Ramos (cell line): ENCODE results near the gene GRHL3.

Experiments used
- in situ Hi-C: fragments of 300-500 bp; cut with MboI; formaldehyde crosslinking; loops from one replicate; pipeline ENCODE4 v1.14.3; 2022; ENCODE audit warnings: low sequenced_read_pairs; ENCODE audit not compliant: unreplicated experiment

GRHL3 gene

GRCh38 chr1:24292887-24293286 lies 26.3 kb upstream of the GRHL3 start:
- in situ Hi-C loops, result no loop called here

GRCh38 chr1:24293392-24294227 lies 25.5 kb upstream of the GRHL3 start:
- in situ Hi-C loops, result no loop called here

GRCh38 chr1:24294228-24294672 lies 24.9 kb upstream of the GRHL3 start:
- in situ Hi-C loops, result no loop called here

GRCh38 chr1:24294716-24295371 lies 24.3 kb upstream of the GRHL3 start:
- in situ Hi-C loops, result no loop called here

DNA sequence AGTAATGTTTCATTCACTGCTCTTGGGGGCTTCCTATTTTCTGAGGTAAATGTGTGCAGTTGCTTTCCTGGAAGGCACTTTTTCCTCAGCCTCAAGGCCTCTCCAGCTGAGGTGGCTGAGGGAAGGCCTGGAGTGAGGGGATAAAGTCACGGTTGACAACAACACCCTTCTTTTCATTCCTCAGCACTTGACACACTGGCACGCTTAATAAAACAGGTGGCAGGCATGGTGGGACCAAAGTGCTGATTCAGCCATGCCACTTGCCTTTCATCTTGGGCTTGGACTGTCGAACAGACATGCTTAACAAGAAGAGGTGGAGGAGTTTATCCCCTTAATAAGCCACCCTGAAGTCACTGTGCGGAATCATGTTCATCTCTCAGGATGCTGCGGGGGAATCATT lies 23.6 kb upstream of the GRHL3 start:
- in situ Hi-C loops, result no loop called here

DNA sequence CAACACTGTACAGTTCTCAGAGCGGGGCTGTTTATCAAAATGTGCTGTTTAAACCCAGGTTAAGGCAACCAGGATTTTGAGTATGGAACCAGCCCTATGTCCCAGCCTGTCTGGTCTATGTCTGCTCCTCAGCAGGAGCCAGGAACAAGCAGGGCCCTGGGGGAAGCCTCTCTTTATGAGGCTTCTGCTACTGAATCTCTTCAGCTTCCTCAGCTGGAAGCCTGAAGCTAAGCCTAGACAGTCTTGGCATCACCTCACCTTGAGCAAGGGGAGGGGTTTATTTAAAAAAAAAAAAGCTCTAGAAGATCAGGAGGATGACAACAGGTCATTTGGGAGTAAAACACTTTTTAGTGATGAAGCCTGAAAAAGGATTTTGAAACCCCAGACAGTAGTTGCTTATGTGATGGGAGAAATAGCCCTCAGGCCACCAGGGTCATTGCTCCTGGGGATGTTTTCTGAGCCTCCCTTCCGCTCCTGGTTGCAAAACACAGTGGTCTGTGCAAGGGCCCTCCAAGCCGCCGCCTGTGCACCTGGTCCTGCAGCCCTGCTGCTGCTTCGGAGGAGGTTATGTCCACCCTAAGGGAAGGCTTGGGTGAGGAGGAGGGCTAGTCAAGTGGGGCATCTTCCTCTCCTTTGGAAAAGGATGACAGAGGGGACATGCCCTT lies 21.8 kb upstream of the GRHL3 start:
- in situ Hi-C loops, result no loop called here

DNA sequence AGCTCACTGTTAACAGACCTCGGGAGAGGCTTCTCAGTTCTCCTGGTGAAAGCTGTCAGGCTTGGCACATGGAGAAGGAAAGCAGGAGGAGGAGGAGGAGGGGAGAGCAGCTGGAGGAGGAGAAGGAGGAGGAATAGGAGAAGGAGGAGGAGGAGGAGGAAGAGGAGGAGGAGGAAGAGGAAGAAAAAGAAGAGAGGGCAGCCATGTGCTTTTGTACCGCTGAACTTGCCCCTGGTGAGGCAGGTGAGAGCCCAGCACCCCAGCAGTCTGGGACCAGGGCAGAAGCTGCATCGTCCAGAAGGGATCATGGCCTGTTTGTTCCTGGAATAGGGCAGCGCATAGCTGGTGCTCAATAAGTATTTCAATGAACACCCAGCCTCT lies 21.3 kb upstream of the GRHL3 start:
- in situ Hi-C loops, result no loop called here

- in situ Hi-C loops, result no loop called here
These were observed 20.6 kb upstream of the GRHL3 start for GRCh38 chr1:24298606-24299005.

DNA sequence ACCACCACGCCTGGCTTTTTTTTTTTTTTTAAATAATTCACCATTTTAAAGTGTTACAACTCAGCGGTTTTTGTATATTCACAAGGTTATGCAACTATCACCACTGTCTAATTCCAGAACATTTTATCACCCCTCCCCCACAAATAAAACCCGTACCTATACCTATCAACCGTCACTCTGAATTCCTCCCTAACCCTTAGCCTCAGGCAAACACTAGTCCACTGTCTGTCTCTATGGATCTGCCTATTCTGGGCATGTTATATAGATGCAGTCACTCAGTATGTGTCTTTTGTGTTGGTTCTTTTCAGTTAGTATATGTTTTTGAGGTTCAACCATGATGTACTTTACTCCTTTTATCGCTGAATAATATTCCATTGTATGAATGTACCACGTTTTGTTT lies 19.3 kb upstream of the GRHL3 start:
- in situ Hi-C loops, result no loop called here

DNA sequence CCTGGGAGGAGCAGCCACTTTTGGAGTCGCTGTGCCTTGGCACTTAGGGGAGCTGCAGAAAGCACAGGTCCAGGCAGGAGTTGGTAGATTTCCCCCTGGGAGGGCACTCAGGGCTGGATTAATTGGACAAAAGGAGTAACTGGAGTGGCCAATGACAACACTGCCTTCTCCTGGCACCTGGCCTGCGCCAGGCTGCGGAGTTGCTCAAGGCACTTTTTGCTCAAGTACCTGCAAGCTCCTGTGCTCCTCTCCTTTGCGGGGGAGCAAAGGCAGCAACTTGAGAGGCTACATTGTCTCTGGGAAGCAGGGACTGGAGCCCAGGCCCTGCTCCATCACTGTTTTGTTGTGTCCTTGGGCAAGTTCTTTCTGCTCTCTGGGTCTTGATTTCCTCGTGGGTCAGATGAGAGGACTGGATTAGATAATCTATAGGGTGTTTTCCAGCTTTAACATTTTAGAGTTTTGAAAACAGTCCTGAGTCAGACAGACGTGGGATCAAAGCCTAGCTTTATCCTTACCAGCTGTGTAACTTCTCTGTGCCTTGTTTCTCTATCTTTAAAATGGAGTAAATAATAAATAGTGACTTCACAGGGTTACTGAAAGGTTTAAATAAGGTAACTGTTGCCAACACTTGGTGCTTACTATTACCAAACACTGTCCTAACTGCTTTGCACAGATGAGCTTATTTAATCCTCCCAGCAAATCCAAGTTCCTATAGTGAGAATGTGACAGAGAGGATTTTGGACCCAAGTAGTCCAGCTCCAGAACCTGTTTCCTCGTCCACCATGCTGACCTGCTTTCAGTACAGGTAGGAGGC lies 18.0 kb upstream of the GRHL3 start:
- in situ Hi-C loops, result no loop called here

DNA sequence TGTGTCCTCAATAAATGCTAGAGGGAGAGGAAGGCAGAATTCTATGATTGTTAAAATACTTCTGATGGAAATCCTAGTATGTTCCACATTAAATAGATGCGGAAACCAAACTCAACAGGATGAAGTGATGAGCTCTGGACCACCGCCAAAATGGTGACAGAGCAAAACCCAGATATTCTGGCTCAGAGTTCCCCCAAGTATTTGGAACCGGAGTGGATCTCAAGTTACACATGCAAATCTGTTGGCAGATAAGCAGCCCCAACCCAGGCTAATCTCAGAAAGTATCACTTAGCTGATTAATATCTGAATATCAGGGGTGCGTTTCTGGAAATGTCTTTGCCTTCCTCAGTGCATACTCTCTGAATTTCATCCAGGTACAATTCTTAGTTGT lies 17.4 kb upstream of the GRHL3 start:
- in situ Hi-C loops, result no loop called here

- in situ Hi-C loops, result no loop called here
These were observed 16.9 kb upstream of the GRHL3 start for GRCh38 chr1:24302209-24302611.

- in situ Hi-C loops, result no loop called here
These were observed 15.6 kb upstream of the GRHL3 start for GRCh38 chr1:24303600-24303999.

- in situ Hi-C loops, result no loop called here
These were observed 14.4 kb upstream of the GRHL3 start for GRCh38 chr1:24304763-24305162.

GRCh38 chr1:24308365-24309015 lies 10.7 kb upstream of the GRHL3 start:
- in situ Hi-C loops, result no loop called here

- in situ Hi-C loops, result no loop called here
These were observed 9.2 kb upstream of the GRHL3 start for GRCh38 chr1:24309762-24310485.

GRCh38 chr1:24311234-24311633 lies 7.9 kb upstream of the GRHL3 start:
- in situ Hi-C loops, result no loop called here

DNA sequence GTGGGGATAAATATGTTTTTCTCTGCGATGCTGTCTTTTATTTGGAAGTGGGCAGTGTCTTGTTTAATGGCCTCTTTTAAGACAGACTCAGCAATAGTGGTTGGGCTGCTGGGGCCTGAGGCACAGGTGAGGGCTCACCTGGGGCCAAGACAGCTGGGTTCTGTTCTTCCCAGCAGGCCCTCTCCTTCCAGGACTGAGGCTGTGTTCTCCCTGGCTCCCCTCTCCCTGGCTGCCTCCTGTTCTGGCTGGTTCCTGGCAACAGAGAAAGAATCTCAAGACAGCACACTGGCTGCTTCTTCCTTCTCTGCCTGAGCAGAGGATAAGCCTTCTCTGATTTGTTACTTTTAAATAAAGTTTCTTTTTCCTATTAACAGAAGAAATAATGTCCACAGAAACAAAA lies 7.4 kb upstream of the GRHL3 start:
- in situ Hi-C loops, result no loop called here

DNA sequence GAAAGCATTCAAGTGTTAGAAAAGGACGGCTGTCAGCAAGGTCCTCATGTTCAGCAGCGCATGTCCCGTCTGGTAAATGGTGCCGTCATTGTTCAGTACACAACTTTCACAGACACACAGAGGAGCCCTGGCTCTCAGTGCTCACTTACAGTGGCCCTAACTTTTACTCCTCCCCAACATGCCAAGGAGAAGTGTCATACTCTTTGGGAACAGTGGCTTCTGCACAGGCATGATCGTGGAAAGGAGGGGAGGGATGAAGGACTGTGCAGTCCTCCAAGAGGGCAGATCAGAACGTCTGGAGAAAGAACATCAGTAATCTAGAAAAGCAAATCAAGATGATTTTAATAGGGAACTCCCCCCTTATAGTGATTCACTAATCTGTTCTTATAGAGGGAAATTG lies 3.8 kb upstream of the GRHL3 start:
- in situ Hi-C loops, result no loop called here
